Measurements from ENCODE around the gene PSIP1.

GRCh38 chr9:15510789-15511575 lies at the start of gene PSIP1:
- TF ChIP-seq, protein P1, sequence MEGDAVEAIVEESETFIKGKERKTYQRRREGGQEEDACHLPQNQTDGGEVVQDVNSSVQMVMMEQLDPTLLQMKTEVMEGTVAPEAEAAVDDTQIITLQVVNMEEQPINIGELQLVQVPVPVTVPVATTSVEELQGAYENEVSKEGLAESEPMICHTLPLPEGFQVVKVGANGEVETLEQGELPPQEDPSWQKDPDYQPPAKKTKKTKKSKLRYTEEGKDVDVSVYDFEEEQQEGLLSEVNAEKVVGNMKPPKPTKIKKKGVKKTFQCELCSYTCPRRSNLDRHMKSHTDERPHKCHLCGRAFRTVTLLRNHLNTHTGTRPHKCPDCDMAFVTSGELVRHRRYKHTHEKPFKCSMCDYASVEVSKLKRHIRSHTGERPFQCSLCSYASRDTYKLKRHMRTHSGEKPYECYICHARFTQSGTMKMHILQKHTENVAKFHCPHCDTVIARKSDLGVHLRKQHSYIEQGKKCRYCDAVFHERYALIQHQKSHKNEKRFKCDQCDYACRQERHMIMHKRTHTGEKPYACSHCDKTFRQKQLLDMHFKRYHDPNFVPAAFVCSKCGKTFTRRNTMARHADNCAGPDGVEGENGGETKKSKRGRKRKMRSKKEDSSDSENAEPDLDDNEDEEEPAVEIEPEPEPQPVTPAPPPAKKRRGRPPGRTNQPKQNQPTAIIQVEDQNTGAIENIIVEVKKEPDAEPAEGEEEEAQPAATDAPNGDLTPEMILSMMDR (conservative IDR thresholded peaks at IDR 0.05): no peak
- no peak for TF ChIP-seq ZFX (IDR thresholded peaks at IDR 0.05)
